Lung (tissue), 12 donors: ENCODE measurements around the gene COQ4. TPM values are rescaled to one million over a fixed set of nuclear protein-coding genes. Genes with fewer than 3 reads are reported as not detected.

Experiments
- ATAC-seq: fragments of 200-7000 bp; cut with Tn5 transposase; one replicate; pipeline ENCODE4 v1.9.1; 2020; ENCODE audit warnings: moderate number of reproducible peaks; ENCODE audit not compliant: insufficient read depth, low FRiP score
- DNase-seq, 3 donors: peaks; one replicate each; pipeline ENCODE4 v3.0.0-alpha.2; 2013 to 2017
- H3K27ac ChIP-seq, 2 donors: one replicate each; pipeline ENCODE4 v1.5.1; 2013; ENCODE audit warnings: mild to moderate bottlenecking in 2 of 2, moderate library complexity in 2 of 2, control low read depth in 1 of 2, inconsistent platforms in 1 of 2, low read depth in 1 of 2, low read length in 1 of 2
- H3K27me3 ChIP-seq, 3 donors: one replicate each; pipeline ENCODE4 v1.5.1; 2013; ENCODE audit warnings: low read length in 2 of 3; ENCODE audit not compliant: control insufficient read depth in 3 of 3, insufficient read depth in 3 of 3
- H3K36me3 ChIP-seq, 4 donors: one replicate each; pipeline ENCODE4 v1.5.1; 2013; ENCODE audit warnings: low read length in 4 of 4, mild to moderate bottlenecking in 1 of 4, moderate library complexity in 1 of 4; ENCODE audit not compliant: control insufficient read depth in 4 of 4, insufficient read depth in 4 of 4
- H3K4me1 ChIP-seq, 5 donors: one replicate each; pipeline ENCODE4 v1.5.1; 2013; ENCODE audit warnings: low read length in 5 of 5, mild to moderate bottlenecking in 2 of 5, moderate library complexity in 1 of 5; ENCODE audit not compliant: control insufficient read depth in 5 of 5, insufficient read depth in 5 of 5
- H3K4me3 ChIP-seq: one replicate; pipeline ENCODE4 v1.5.1; 2013; ENCODE audit warnings: mild to moderate bottlenecking, control low read depth, moderate library complexity
- H3K9ac ChIP-seq, 2 donors: one replicate each; pipeline ENCODE4 v1.5.1; 2013; ENCODE audit warnings: low read length in 2 of 2, control low read depth in 1 of 2; ENCODE audit not compliant: insufficient read depth in 1 of 2
- H3K9me3 ChIP-seq, 4 donors: one replicate each; pipeline ENCODE4 v1.5.1; 2013; ENCODE audit warnings: low read length in 3 of 4, mild to moderate bottlenecking in 1 of 4, moderate library complexity in 1 of 4; ENCODE audit not compliant: control insufficient read depth in 4 of 4, insufficient read depth in 3 of 4
- WGBS, 2 donors: extraction: QIAGEN DNeasy Blood & Tissue Kit; methylation state at CpG; one replicate each; pipeline ENCODE4 v1.1.7; 2013; 5-methylcytosine and 5-hydroxymethylcytosine counted together
- polyA plus RNA-seq, 2 donors: library from polyadenylated mRNA; stranded (reverse); fragments of 200-250 nt; gene quantifications; one replicate each; pipeline ENCODE4 v1.2.1, GENCODE V29; 2013
- total RNA-seq, 2 donors: library from RNA; depleted of rRNA in 1 of 2; stranded (reverse); fragments of >200 nt in 1 of 2; gene quantifications; one replicate each; pipeline ENCODE4 v1.2.1, GENCODE V29; 2014 to 2021
- TF ChIP-seq, protein P1 (sequence below): IDR thresholded peaks from 2 replicates; pipeline ENCODE4 v1.5.1; 2012; ENCODE audit warnings: mild to moderate bottlenecking; ENCODE audit errors: control extremely low read depth, extremely low read depth
- donor health status: control.
- donor health status: control.
- donor health status: Bipolar disorder and iron deficiency.
- donor health status: healthy.
- donor health status: DM: yes; HTN: yes; CAD: no.

COQ4 gene
- total and polyA plus RNA-seq, 4 donors = 32.4 to 63.8 (median 49.1) TPM

DNA sequence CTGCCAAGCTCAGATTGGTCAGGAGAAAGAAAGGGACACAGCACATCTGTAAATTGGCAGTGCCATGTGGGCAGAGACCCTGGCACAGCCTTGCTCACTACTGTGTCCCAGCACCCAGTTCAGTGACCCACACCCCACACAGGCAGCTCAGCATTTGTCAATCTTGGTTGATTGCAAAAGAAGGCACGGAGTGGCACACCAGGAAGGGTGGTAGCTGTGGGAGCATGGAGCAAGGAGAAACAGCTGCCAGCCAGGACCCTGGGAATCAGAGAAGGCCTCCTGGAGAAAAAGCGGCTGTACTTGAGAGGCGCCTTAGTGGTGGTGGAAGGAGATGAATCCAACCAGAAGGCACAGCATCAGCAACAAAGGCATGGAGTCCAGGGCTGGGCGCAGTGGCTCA is 21.2 kb downstream of the COQ4 start:
- WGBS, 2 donors = 81 to 92% methylated on average over 4 of the region's 4 CpGs
- no peak overlapping the region for H3K27ac ChIP-seq
- ATAC-seq = no peak
- H3K4me1 ChIP-seq = peaks cover 0 to 7% (median 2%) of the 10 kb centered on the region in 5 donors
- H3K9me3 ChIP-seq = no peaks in the 10 kb centered on the region
- TF ChIP-seq, protein P1, sequence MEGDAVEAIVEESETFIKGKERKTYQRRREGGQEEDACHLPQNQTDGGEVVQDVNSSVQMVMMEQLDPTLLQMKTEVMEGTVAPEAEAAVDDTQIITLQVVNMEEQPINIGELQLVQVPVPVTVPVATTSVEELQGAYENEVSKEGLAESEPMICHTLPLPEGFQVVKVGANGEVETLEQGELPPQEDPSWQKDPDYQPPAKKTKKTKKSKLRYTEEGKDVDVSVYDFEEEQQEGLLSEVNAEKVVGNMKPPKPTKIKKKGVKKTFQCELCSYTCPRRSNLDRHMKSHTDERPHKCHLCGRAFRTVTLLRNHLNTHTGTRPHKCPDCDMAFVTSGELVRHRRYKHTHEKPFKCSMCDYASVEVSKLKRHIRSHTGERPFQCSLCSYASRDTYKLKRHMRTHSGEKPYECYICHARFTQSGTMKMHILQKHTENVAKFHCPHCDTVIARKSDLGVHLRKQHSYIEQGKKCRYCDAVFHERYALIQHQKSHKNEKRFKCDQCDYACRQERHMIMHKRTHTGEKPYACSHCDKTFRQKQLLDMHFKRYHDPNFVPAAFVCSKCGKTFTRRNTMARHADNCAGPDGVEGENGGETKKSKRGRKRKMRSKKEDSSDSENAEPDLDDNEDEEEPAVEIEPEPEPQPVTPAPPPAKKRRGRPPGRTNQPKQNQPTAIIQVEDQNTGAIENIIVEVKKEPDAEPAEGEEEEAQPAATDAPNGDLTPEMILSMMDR = no peak
- no peak overlapping the region for H3K4me3 ChIP-seq
- H3K9ac ChIP-seq = no peak overlapping the region
- no peak for DNase-seq
- no peaks in the 10 kb centered on the region for H3K27me3 ChIP-seq
- H3K36me3 ChIP-seq = peaks cover 0 to 47% (median 13%) of the 10 kb centered on the region in 4 donors

DNA sequence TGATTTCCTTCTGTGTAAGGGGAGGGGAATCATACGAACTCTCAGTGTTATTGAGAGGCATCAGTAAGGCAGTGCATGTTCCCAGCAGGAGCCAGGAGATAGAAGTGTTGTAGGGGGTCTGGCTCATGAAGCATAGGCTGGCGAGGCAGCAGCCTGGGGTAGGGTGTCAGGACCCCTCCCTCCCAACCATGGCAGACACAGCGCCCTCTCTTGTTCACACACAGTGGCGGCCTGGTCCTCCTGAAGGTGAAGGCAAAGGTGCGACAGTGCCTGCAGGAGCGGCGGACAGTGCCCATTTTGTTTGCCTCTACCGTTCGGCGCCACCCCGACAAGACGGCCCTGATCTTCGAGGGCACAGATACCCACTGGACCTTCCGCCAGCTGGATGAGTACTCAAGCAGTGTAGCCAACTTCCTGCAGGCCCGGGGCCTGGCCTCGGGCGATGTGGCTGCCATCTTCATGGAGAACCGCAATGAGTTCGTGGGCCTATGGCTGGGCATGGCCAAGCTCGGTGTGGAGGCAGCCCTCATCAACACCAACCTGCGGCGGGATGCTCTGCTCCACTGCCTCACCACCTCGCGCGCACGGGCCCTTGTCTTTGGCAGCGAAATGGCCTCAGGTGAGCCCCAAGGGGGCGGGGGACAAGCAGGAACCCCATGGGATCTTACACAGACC is 22.4 kb downstream of the COQ4 start:
- Histone ChIP-seq H3K4me1 (peaks cover 0 to 7% (median 2%) of the 10 kb centered on the region in 5 donors), H3K36me3 (peaks cover 6 to 57% (median 15%) of the 10 kb centered on the region in 4 donors)
- no peak for DNase-seq

DNA sequence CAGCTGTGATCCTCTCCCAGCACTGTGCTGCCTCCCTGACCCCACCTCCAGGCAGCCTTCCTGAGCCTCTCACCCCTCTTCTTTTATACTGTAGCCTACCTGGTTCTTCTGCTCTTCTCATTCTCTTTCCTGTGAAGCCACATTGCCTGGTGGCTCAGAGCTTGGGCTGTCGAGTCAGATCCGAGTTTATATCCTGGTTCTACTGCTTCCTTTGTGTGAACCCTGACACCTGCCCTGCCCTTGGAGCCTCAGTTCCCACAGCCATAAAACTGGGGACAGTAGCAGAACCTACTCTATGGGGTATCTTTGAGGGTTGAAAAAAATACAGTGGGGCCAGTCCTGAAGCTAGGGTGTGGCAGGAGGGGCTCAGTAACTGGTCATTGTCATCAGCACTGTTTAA is 26.5 kb downstream of the COQ4 start:
- 95 to 98% methylated on average over 2 of the region's 2 CpGs for WGBS, 2 donors
- no peak overlapping the region for H3K9ac ChIP-seq
- DNase-seq (no peak), ATAC-seq (no peak)
- no peaks in the 10 kb centered on the region for H3K4me1 ChIP-seq
- H3K9me3 ChIP-seq = no peaks in the 10 kb centered on the region
- TF ChIP-seq, protein P1 = no peak
- H3K27ac ChIP-seq = no peak overlapping the region
- H3K36me3 ChIP-seq = peaks cover 6 to 64% (median 15%) of the 10 kb centered on the region in 4 donors
- H3K27me3 ChIP-seq = no peaks in the 10 kb centered on the region
- no peak overlapping the region for H3K4me3 ChIP-seq

More for the DNA sequence above, 22.4 kb downstream of the COQ4 start:
- no peak overlapping the region for H3K9ac ChIP-seq
- H3K27me3 ChIP-seq = no peaks in the 10 kb centered on the region
- no peak for ATAC-seq
- TF ChIP-seq, protein P1 = no peak
- H3K27ac ChIP-seq = no peak overlapping the region
- 95 to 98% methylated on average over 28 of the region's 28 CpGs for WGBS, 2 donors
- no peak overlapping the region for H3K4me3 ChIP-seq
- H3K9me3 ChIP-seq = no peaks in the 10 kb centered on the region

DNA sequence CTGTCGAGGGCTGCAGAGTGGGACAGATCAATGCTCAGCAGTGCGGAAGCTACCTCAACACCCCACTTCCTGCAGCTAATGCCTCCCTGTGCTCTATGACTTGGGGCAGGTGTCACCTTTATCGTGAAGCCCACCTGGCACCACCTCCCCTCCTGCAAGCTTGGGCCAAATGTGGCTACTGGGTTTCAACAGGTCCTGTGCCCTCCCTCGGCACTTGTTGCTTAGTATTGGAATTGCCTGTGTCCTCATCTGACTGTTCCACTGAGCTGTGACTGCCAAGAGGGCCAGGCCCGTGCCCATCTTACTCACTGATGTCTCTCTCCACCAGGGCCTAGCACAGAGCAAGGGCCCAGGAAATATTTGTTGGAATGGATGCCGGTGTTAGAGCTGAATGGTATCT is 27.1 kb downstream of the COQ4 start:
- WGBS, 2 donors = 94 to 95% methylated on average over 6 of the region's 6 CpGs
- no peak overlapping the region for H3K9ac ChIP-seq

More for the DNA sequence above, 27.1 kb downstream of the COQ4 start:
- Histone ChIP-seq H3K27me3 (no peaks in the 10 kb centered on the region), H3K27ac (no peak overlapping the region), H3K36me3 (peaks cover 6 to 59% (median 13%) of the 10 kb centered on the region in 4 donors), H3K4me1 (no peaks in the 10 kb centered on the region), H3K9me3 (no peaks in the 10 kb centered on the region), H3K4me3 (no peak overlapping the region)
- DNase-seq (no peak), ATAC-seq (no peak)
- TF ChIP-seq, protein P1 = no peak
